ENCODE data around the gene SIRT3. TPM values are rescaled to one million over a fixed set of nuclear protein-coding genes. Genes with fewer than 3 reads are reported as not detected.

SIRT3 gene
- total RNA-seq, 1 experiment from 2014 or later = 13.9 TPM

DNA sequence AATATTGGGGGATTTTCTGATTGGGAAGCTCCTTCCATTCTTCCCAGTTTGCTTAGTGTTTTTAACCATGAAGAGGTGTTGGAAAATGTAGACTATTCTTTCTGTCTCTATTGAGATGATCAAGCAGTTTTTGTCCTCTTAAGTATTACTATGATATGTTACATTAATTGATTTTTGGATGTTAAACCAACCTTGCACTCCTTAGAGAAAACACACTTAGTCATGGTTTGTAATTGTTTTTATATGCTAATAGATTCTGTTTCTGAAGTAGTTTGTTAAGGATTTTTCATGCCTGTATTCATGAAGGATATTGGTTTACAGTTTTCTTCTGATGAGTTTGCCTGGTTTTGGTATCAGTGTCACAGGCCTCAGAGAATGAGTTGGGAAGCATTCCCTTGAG is 40.1 kb upstream of the SIRT3 start:
- H3K36me3 Mint-ChIP-seq (ENCODE audit: insufficient read depth in 1 of 3, low read depth in 3 of 3) = no peaks in the 10 kb centered on the region
- no peak for TF ChIP-seq CTCF (conservative IDR thresholded peaks at IDR 0.05)
- Histone ChIP-seq H2BK5ac (ENCODE audit: insufficient read length, low read length) (no peak overlapping the region), H3K23me2 (ENCODE audit: insufficient read length, low read depth, low read length, poor library complexity, severe bottlenecking) (no peaks in the 10 kb centered on the region), H3K79me2 (ENCODE audit: insufficient read depth, low read length) (no peaks in the 10 kb centered on the region), H3K56ac (ENCODE audit: insufficient read length, low read depth, low read length) (no peak overlapping the region), H3K9ac (ENCODE audit: extremely low read depth, insufficient read length, low read length) (no peak overlapping the region), H3K9me3 (ENCODE audit: control insufficient read depth, low read depth, low read length) (no peaks in the 10 kb centered on the region), H4K91ac (ENCODE audit: insufficient read length, low read depth, low read length) (no peak overlapping the region), H2BK20ac (ENCODE audit: low read depth, low read length, poor library complexity, severe bottlenecking) (no peak overlapping the region), H2AFZ (ENCODE audit: low read length) (no peak overlapping the region), H4K8ac (replicated peaks; ENCODE audit: insufficient read length, low read depth, low read length) (no peak overlapping the region), H3K18ac (ENCODE audit: insufficient read length, low read depth, low read length) (no peak overlapping the region), H2AK5ac (ENCODE audit: insufficient read length, low read length) (no peak overlapping the region), H3K4ac (ENCODE audit: low read depth, low read length) (no peak overlapping the region), H3K14ac (ENCODE audit: insufficient read depth, low read length) (no peak overlapping the region), H3K23ac (ENCODE audit: insufficient read length, low read depth, low read length) (no peak overlapping the region), H3K4me2 (ENCODE audit: insufficient read depth, insufficient read length, low read length) (no peak overlapping the region), H2BK12ac (ENCODE audit: insufficient read length, low read depth, low read length) (no peak overlapping the region), H3K4me1 (ENCODE audit: insufficient read depth, low read length) (no peaks in the 10 kb centered on the region), H3K27ac (ENCODE audit: insufficient read length, low read depth, low read length) (no peak overlapping the region), H2BK120ac (ENCODE audit: low read depth, low read length, poor library complexity, severe bottlenecking) (no peak overlapping the region), H4K5ac (ENCODE audit: insufficient read length, low read depth, low read length) (no peak overlapping the region), H3T11ph (ENCODE audit: low read length) (no peak overlapping the region), H3K79me1 (ENCODE audit: insufficient read depth, low read depth, low read length, poor library complexity, severe bottlenecking) (no peaks in the 10 kb centered on the region), H4K20me1 (ENCODE audit: control insufficient read depth, insufficient read depth, insufficient read length) (no peaks in the 10 kb centered on the region), H3K27me3 (ENCODE audit: insufficient read depth, low read length) (no peaks in the 10 kb centered on the region), H2BK15ac (ENCODE audit: low read depth, low read length) (no peak overlapping the region)
- H3K27ac Mint-ChIP-seq = no peak overlapping the region
- H3K9me3 Mint-ChIP-seq = peaks cover 3% of the 10 kb centered on the region in 2 experiments; a peak in 3 of 5 replicates
- no peak overlapping the region for H3K4me3 Mint-ChIP-seq
- peaks cover 21 to 28% of the 10 kb centered on the region in 2 experiments for H3K4me1 Mint-ChIP-seq
- DNase-seq = no peak
- peaks cover 7% of the 10 kb centered on the region for H3K27me3 Mint-ChIP-seq (ENCODE audit: low read depth)

Data from H9 (cell line).